ENCODE measurements around the gene A3GALT2. TPM values are rescaled to one million over a fixed set of nuclear protein-coding genes. Genes with fewer than 3 reads are reported as not detected.

A3GALT2 gene
- total RNA-seq, 1 experiment from 2014 or later = not detected

- Mint-ChIP-seq H3K4me1 (peaks cover 19% of the 10 kb centered on the region), H3K4me3 (no peak overlapping the region), H3K9me3 (no peaks in the 10 kb centered on the region), H3K36me3 (no peaks in the 10 kb centered on the region), H3K27me3 (ENCODE audit: low read depth) (peaks cover 20% of the 10 kb centered on the region), H3K27ac (no peak overlapping the region)
- ChIA-PET CTCF (interaction anchor here (1.0 to 10.3 kb wide), 3 partner anchors 71 to 102 kb away, joined by 3 to 161 read pairs (median 15); no protein-coding TSS in a partner anchor), POLR2A (interaction anchor here (0.7 kb wide), 1 partner anchor 1490 kb away, joined by 3 read pairs; the partner anchor contains the start of gene SMIM12)
- DNase-seq (ENCODE audit: low spot score) (no peak), ATAC-seq (no peak)
- TF ChIP-seq ZMAT4 (CRISPR knock-in tag; IDR thresholded peaks at IDR 0.05) (no peak), CREB1 (CRISPR knock-in tag; IDR thresholded peaks at IDR 0.05) (no peak), TCF7 (CRISPR knock-in tag; IDR thresholded peaks at IDR 0.05; ENCODE audit: low read depth) (no peak), FOXP4 (CRISPR knock-in tag; IDR thresholded peaks at IDR 0.05) (no peak), ZNF396 (CRISPR knock-in tag; IDR thresholded peaks at IDR 0.05; ENCODE audit: borderline replicate concordance) (no peak), HMGA2 (CRISPR knock-in tag; IDR thresholded peaks at IDR 0.05) (no peak), JAZF1 (CRISPR knock-in tag; IDR thresholded peaks at IDR 0.05) (no peak), ZBTB43 (CRISPR knock-in tag; IDR thresholded peaks at IDR 0.05) (no peak), MYBL2 (CRISPR knock-in tag; IDR thresholded peaks at IDR 0.05) (no peak), SMAD3 (CRISPR knock-in tag; IDR thresholded peaks at IDR 0.05; ENCODE audit: borderline replicate concordance) (no peak), ZNF532 (CRISPR knock-in tag; IDR thresholded peaks at IDR 0.05; ENCODE audit: borderline replicate concordance) (no peak), AFF4 (CRISPR knock-in tag; IDR thresholded peaks at IDR 0.05; ENCODE audit: borderline replicate concordance) (no peak), GABPB1 (CRISPR knock-in tag; IDR thresholded peaks at IDR 0.05) (no peak), ZNF138 (CRISPR knock-in tag; conservative IDR thresholded peaks at IDR 0.05) (no peak), MAX (CRISPR knock-in tag; IDR thresholded peaks at IDR 0.05) (no peak), USF1 (CRISPR knock-in tag; IDR thresholded peaks at IDR 0.05) (no peak), CBFB (CRISPR knock-in tag; IDR thresholded peaks at IDR 0.05; ENCODE audit: low read depth) (no peak), E2F1 (CRISPR knock-in tag; IDR thresholded peaks at IDR 0.05) (no peak), ARID4B (CRISPR knock-in tag; IDR thresholded peaks at IDR 0.05; ENCODE audit: borderline replicate concordance) (no peak)
Measured at GRCh38 chr1:33369764-33370163, 48.9 kb upstream of the A3GALT2 start.

Data from WTC11 (cell line).